ENCODE measurements around the gene RUFY4. TPM values are rescaled to one million over a fixed set of nuclear protein-coding genes. Genes with fewer than 3 reads are reported as not detected.
A peak's percentile ranks its signal among the peaks of the same experiment; 100 is the strongest.

RUFY4 gene
- polyA plus RNA-seq, 1 donor (not counting 4 experiments of a cell fraction or from before 2014, with no cell fraction given) = not detected

DNA sequence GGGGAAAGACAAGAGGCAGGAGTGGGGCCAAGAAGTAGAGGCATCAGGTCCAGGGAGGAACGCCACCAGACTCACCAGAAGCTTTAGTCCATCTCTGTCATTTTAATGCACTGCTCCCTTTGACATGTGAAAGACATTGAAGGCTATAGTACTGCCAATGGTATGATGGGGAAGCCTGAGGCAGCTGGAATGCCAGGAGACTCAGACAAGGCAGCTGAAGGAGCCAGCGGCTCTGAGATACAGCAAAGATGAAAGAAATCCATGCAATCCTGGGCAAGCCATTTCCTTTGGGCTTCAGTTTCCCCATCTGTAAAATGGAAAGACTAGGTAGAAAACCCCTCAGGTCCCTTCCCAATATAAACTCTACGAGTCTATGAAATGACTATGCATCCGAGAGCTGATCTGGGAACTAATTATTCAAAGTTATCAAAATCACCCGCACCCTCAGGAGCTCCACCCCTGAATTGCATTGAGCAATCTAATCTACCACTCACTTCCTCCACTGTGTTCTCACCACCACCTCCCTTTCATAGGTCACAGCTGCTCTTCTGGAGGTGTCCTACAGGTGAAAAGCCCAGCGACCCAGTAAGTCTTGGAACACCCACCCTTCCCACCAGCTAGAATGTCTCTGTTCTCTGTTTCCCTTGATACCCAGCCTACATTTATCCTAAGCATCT lies 59.9 kb downstream of the RUFY4 start:
- no peak overlapping the region for H3K9ac ChIP-seq (ENCODE audit: control insufficient read depth, extremely low read depth, insufficient read depth, low read length)
- TF ChIP-seq EZH2 (IDR thresholded peaks at IDR 0.05; ENCODE audit: low read length) = no peak
- TF ChIP-seq, protein P1, sequence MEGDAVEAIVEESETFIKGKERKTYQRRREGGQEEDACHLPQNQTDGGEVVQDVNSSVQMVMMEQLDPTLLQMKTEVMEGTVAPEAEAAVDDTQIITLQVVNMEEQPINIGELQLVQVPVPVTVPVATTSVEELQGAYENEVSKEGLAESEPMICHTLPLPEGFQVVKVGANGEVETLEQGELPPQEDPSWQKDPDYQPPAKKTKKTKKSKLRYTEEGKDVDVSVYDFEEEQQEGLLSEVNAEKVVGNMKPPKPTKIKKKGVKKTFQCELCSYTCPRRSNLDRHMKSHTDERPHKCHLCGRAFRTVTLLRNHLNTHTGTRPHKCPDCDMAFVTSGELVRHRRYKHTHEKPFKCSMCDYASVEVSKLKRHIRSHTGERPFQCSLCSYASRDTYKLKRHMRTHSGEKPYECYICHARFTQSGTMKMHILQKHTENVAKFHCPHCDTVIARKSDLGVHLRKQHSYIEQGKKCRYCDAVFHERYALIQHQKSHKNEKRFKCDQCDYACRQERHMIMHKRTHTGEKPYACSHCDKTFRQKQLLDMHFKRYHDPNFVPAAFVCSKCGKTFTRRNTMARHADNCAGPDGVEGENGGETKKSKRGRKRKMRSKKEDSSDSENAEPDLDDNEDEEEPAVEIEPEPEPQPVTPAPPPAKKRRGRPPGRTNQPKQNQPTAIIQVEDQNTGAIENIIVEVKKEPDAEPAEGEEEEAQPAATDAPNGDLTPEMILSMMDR (optimal IDR thresholded peaks at IDR 0.05 in 1 of 3, IDR thresholded peaks at IDR 0.05 in 1 of 3, conservative IDR thresholded peaks at IDR 0.05 in 1 of 3; ENCODE audit: extremely low read depth in 1 of 3, insufficient read depth in 2 of 3, low read length in 3 of 3) = no peak
- H3K27ac ChIP-seq (ENCODE audit: control insufficient read depth, insufficient read depth, low read length) = no peak overlapping the region
- no peaks in the 10 kb centered on the region for H3K9me1 ChIP-seq (ENCODE audit: control insufficient read depth, extremely low read depth, insufficient read depth, low read length)
- no peak overlapping the region for H2AFZ ChIP-seq (ENCODE audit: control insufficient read depth, low read length)
- H3K4me2 ChIP-seq (ENCODE audit: control insufficient read depth, extremely low read depth, insufficient read depth, low read depth, low read length) = peak overlapping the region; percentile 2
- no peak overlapping the region for H3K4me3 ChIP-seq (ENCODE audit: control insufficient read depth in 2 of 3, extremely low read depth in 1 of 3, insufficient read depth in 2 of 3, low read depth in 1 of 3, low read length in 3 of 3)
- H3K4me1 ChIP-seq (ENCODE audit: control insufficient read depth, extremely low read depth, insufficient read depth, low read length) = peaks cover 31% of the 10 kb centered on the region
- no peaks in the 10 kb centered on the region for H3K9me3 ChIP-seq (ENCODE audit: control insufficient read depth, low read depth, low read length)
- no peak for DNase-seq (ENCODE audit: low read depth, low spot score)
- H3K27me3 ChIP-seq (ENCODE audit: control insufficient read depth, extremely low read depth, insufficient read depth, low read length) = no peaks in the 10 kb centered on the region
- dilution Hi-C loops (cut with MboI; ENCODE audit: extremely low pct_ligation_motif_present, low sequenced_read_pairs) = no loop called here
- H4K20me1 ChIP-seq (ENCODE audit: control insufficient read depth, extremely low read depth, insufficient read depth, low read length) = no peaks in the 10 kb centered on the region
- no peaks in the 10 kb centered on the region for H3K79me2 ChIP-seq (ENCODE audit: control insufficient read depth, insufficient read depth, low read length)
- FAIRE-seq = no peak
- H3K36me3 ChIP-seq (ENCODE audit: control insufficient read depth in 2 of 2, extremely low read depth in 1 of 2, insufficient read depth in 2 of 2, low read length in 2 of 2) = no peaks in the 10 kb centered on the region

DNA sequence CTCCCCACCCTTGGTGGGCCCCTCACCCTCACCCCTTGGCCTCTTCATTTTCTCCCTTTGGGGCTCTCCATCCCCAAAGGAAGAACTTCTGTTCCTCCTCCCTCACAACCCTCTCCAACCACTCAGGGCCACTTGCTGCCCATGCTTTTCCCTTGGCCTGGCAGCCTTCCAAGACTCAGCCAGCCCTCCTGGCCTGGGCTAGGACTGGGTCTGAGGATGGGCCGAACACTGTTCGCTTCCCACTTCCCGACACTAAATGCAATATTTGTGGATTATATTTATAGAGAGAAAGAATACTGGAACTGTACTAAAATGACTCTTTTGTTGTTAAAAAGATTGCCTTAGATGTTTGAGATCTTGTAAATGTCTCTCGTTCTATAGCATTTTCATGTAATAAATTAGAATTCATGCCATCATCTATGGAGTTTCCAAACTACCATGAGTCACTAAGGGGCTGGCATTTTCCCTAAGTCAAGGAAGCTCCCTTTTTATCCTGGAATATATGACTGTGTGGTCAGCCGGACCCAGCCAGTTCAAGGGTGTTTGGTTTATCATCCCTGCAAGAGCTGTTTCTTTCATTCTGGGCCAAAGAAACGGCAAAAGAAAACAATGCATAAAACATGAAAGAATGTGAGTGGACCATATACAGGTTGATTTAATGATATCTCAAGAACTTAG lies 60.5 kb downstream of the RUFY4 start:
- dilution Hi-C loops (cut with MboI; ENCODE audit: extremely low pct_ligation_motif_present, low sequenced_read_pairs) = no loop called here
- H3K4me2 ChIP-seq (ENCODE audit: control insufficient read depth, extremely low read depth, insufficient read depth, low read depth, low read length) = no peak overlapping the region
- H3K27me3 ChIP-seq (ENCODE audit: control insufficient read depth, extremely low read depth, insufficient read depth, low read length) = no peaks in the 10 kb centered on the region
- no peak overlapping the region for H2AFZ ChIP-seq (ENCODE audit: control insufficient read depth, low read length)
- FAIRE-seq (no peak), DNase-seq (ENCODE audit: low read depth, low spot score) (no peak)
- H3K36me3 ChIP-seq (ENCODE audit: control insufficient read depth in 2 of 2, extremely low read depth in 1 of 2, insufficient read depth in 2 of 2, low read length in 2 of 2) = no peaks in the 10 kb centered on the region
- H3K79me2 ChIP-seq (ENCODE audit: control insufficient read depth, insufficient read depth, low read length) = no peaks in the 10 kb centered on the region
- no peaks in the 10 kb centered on the region for H3K9me1 ChIP-seq (ENCODE audit: control insufficient read depth, extremely low read depth, insufficient read depth, low read length)
- H3K4me3 ChIP-seq (ENCODE audit: control insufficient read depth in 2 of 3, extremely low read depth in 1 of 3, insufficient read depth in 2 of 3, low read depth in 1 of 3, low read length in 3 of 3) = no peak overlapping the region
- TF ChIP-seq, protein P1 (optimal IDR thresholded peaks at IDR 0.05 in 1 of 3, IDR thresholded peaks at IDR 0.05 in 1 of 3, conservative IDR thresholded peaks at IDR 0.05 in 1 of 3; ENCODE audit: extremely low read depth in 1 of 3, insufficient read depth in 2 of 3, low read length in 3 of 3) = no peak
- TF ChIP-seq EZH2 (IDR thresholded peaks at IDR 0.05; ENCODE audit: low read length) = no peak
- no peak overlapping the region for H3K9ac ChIP-seq (ENCODE audit: control insufficient read depth, extremely low read depth, insufficient read depth, low read length)
- H3K27ac ChIP-seq (ENCODE audit: control insufficient read depth, insufficient read depth, low read length) = no peak overlapping the region
- no peaks in the 10 kb centered on the region for H3K9me3 ChIP-seq (ENCODE audit: control insufficient read depth, low read depth, low read length)
- peaks cover 31% of the 10 kb centered on the region for H3K4me1 ChIP-seq (ENCODE audit: control insufficient read depth, extremely low read depth, insufficient read depth, low read length)
- no peaks in the 10 kb centered on the region for H4K20me1 ChIP-seq (ENCODE audit: control insufficient read depth, extremely low read depth, insufficient read depth, low read length)
